ENCODE results near the gene NFIB. TPM values are rescaled to one million over a fixed set of nuclear protein-coding genes. Genes with fewer than 3 reads are reported as not detected.

The NFIB gene
- total and polyA plus RNA-seq, 2 of the 13 experiments (the other 11 are each of a cell fraction or from before 2014, with no cell fraction given) = 0.98 to 4.6 TPM

- no peak for ATAC-seq
- Histone ChIP-seq H3K4me2 (ENCODE audit: low read depth, low read length) (no peak overlapping the region), H3K4me1 (ENCODE audit: insufficient read depth, low read length) (no peaks in the 10 kb centered on the region), H3K36me3 (replicated peaks in 1 of 2; ENCODE audit: control insufficient read depth in 1 of 2, insufficient read depth in 2 of 2, low read length in 2 of 2) (no peaks in the 10 kb centered on the region), H3K9me3 (ENCODE audit: low read length) (no peaks in the 10 kb centered on the region), H3K27me3 (ENCODE audit: control insufficient read depth in 1 of 2, insufficient read depth in 2 of 2, low read length in 2 of 2) (no peaks in the 10 kb centered on the region), H3K27ac (ENCODE audit: extremely low read length, insufficient read depth, low read length) (no peak overlapping the region), H2AFZ (ENCODE audit: low read length) (no peak overlapping the region), H3K4me3 (replicated peaks in 1 of 3; ENCODE audit: insufficient read depth in 1 of 3, low read depth in 2 of 3, low read length in 3 of 3) (no peak overlapping the region), H4K20me1 (ENCODE audit: insufficient read depth, low read length) (no peaks in the 10 kb centered on the region), H3K79me2 (ENCODE audit: insufficient read depth, low read length) (no peaks in the 10 kb centered on the region), H3K9ac (ENCODE audit: insufficient read depth, low read depth, low read length) (no peak overlapping the region)
- CTCF ChIA-PET (ENCODE audit: low intra/inter-chr PET ratio, low total read pairs) = no interaction called here
- no peak for TF ChIP-seq RXRA (CRISPR knock-in tag; IDR thresholded peaks at IDR 0.05)
- TF ChIP-seq TOPORS (CRISPR knock-in tag; IDR thresholded peaks at IDR 0.05) = no peak
- TF ChIP-seq ZFP36L2 (CRISPR knock-in tag; IDR thresholded peaks at IDR 0.05) = no peak
- no peak for TF ChIP-seq BCLAF1 (IDR thresholded peaks at IDR 0.05)
- TF ChIP-seq ZNF343 (CRISPR knock-in tag; IDR thresholded peaks at IDR 0.05) = no peak
- no peak for TF ChIP-seq MEIS1 (CRISPR knock-in tag; IDR thresholded peaks at IDR 0.05; ENCODE audit: borderline replicate concordance)
- TF ChIP-seq KLF6 (CRISPR knock-in tag; IDR thresholded peaks at IDR 0.05) = no peak
- TF ChIP-seq TFDP2 (CRISPR knock-in tag; IDR thresholded peaks at IDR 0.05) = no peak
- no peak for TF ChIP-seq ZNF740 (CRISPR knock-in tag; IDR thresholded peaks at IDR 0.05)
- no peak for TF ChIP-seq CHD4 (IDR thresholded peaks at IDR 0.05; ENCODE audit: borderline replicate concordance, low read length)
- TF ChIP-seq HOXA5 (CRISPR knock-in tag; IDR thresholded peaks at IDR 0.05) = no peak
- no peak for TF ChIP-seq ARID3A (IDR thresholded peaks at IDR 0.05; ENCODE audit: low read depth, low read length)
- no peak for TF ChIP-seq ARHGAP35 (CRISPR knock-in tag; IDR thresholded peaks at IDR 0.05; ENCODE audit: borderline replicate concordance)
- no peak for DNase-seq (ENCODE audit: low spot score)
- WGBS (ENCODE audit: low lambda C conversion rate) = 25% methylated on average over 4 of the region's 4 CpGs
- intact Hi-C loops (cut with micrococcal nuclease; ENCODE audit: unreplicated experiment) (no loop called here), in situ Hi-C loops (cut with HindIII; ENCODE audit: extremely low pct_ligation_motif_present, low pct_unique_long_range_greater_than_20kb) (no loop called here)
- BruUV-seq (replicated peaks) = no TSS peak
- no peak for FAIRE-seq
- POLR2A ChIA-PET = no interaction called here
These were observed 276.6 kb downstream of the NFIB start for GRCh38 chr9:14037331-14037730.

Data from HepG2 (cell line).